Upper lobe of left lung (tissue), 6 donors: Measurements from ENCODE around the gene FGF16. TPM values are rescaled to one million over a fixed set of nuclear protein-coding genes. Genes with fewer than 3 reads are reported as not detected.

Experiments used
- ATAC-seq, 2 donors: fragments of 200-7000 bp; cut with Tn5 transposase; one replicate each; pipeline ENCODE4 v1.9.1; 2022; ENCODE audit warnings: mild to moderate bottlenecking in 2 of 2, moderate library complexity in 2 of 2; ENCODE audit not compliant: low FRiP score in 2 of 2
- DNase-seq, 2 donors: peaks; one replicate each; pipeline ENCODE4 v3.0.0-alpha.2; 2019 to 2020
- H3K27ac ChIP-seq, 4 donors: fragments of 200-600 bp; sonication (generic); one replicate each; pipeline ENCODE4 v1.5.1; 2016 to 2019
- H3K27me3 ChIP-seq, 4 donors: fragments of 200-600 bp; sonication (generic); one replicate each; pipeline ENCODE4 v1.5.1; 2017 to 2019
- H3K36me3 ChIP-seq, 4 donors: fragments of 200-600 bp; sonication (generic); one replicate each; pipeline ENCODE4 v1.5.1; 2016 to 2019
- H3K4me1 ChIP-seq, 4 donors: fragments of 200-600 bp; sonication (generic); one replicate each; pipeline ENCODE4 v1.5.1; 2018 to 2019
- H3K4me3 ChIP-seq, 4 donors: fragments of 200-600 bp; sonication (generic); one replicate each; pipeline ENCODE4 v1.5.1; 2017 to 2019; ENCODE audit warnings: mild to moderate bottlenecking in 2 of 4, moderate library complexity in 1 of 4
- H3K9me3 ChIP-seq, 4 donors: fragments of 200-600 bp; sonication (generic); one replicate each; pipeline ENCODE4 v1.5.1; 2018 to 2019
- EP300 ChIP-seq, 4 donors: sonication (generic); formaldehyde crosslinking; IDR thresholded peaks; one replicate each; pipeline ENCODE4 v1.5.1; 2017; ENCODE audit warnings: antibody characterized with exemption in 4 of 4, control low read depth in 2 of 4
- POLR2A ChIP-seq, 4 donors: fragments of 450-650 bp; IDR thresholded peaks; one replicate each; pipeline ENCODE4 v1.5.1; 2016 to 2017; ENCODE audit warnings: antibody characterized with exemption in 4 of 4, mild to moderate bottlenecking in 2 of 4
- POLR2AphosphoS5 ChIP-seq, 2 donors: sonication (generic); formaldehyde crosslinking; IDR thresholded peaks; one replicate each; pipeline ENCODE4 v1.5.1; 2017; ENCODE audit warnings: antibody characterized with exemption in 2 of 2
- WGBS, 2 donors: methylation state at CpG; one replicate each; pipeline ENCODE4 v1.1.5; 2017 to 2018; 5-methylcytosine and 5-hydroxymethylcytosine counted together
- total RNA-seq, 6 donors: library from RNA; depleted of rRNA in 4 of 6; stranded (reverse); fragments of >200 nt in 4 of 6; gene quantifications; one replicate each; pipeline versions ENCODE4 v1.1.0 to v1.2.1, GENCODE V29; 2016 to 2021
- TF ChIP-seq, protein P1 (sequence below), 6 experiments: fragments of 450-650 bp in 4 of 6; fragments of 200-600 bp in 2 of 6; sonication (generic) in 2 of 6; IDR thresholded peaks; one replicate each; pipeline ENCODE4 v1.5.1; 2016 to 2019; ENCODE audit warnings: antibody characterized with exemption in 6 of 6
- donor health status: DM: no; HTN: no; CAD: no; lungs with moderate emphysema.
- donor health status: DM: no; HTN: yes; CAD: no; lungs with severe emphysema.

FGF16 gene
- total RNA-seq, 6 donors from 2014 or later = 0.20 TPM; not detected in 5

DNA sequence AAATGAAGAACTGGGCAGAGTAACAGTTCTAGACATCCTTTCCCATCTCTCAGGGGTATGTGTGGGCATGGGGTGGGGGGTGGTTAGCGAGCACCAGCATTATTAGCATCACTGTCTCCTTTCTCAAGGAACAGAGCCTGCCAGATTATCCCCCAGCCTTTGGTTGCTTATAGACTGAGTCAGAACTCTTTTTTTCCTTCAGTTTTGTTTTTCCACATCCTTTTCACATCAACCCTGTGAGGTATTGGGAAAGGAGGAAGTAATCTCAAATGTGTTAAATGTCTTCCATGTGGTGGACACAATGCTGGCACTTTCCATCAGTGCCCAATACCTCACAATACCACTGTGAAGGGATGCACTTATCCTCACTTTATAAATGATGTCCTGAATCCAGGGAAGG, 3.1 kb upstream of the FGF16 start:
- no peak for ATAC-seq
- no peak for DNase-seq
- no peaks in the 10 kb centered on the region for H3K9me3 ChIP-seq
- no peaks in the 10 kb centered on the region for H3K36me3 ChIP-seq
- TF ChIP-seq POLR2AphosphoS5 (IDR thresholded peaks at IDR 0.05) = no peak
- no peak for TF ChIP-seq EP300 (IDR thresholded peaks at IDR 0.05)
- TF ChIP-seq, protein P1, sequence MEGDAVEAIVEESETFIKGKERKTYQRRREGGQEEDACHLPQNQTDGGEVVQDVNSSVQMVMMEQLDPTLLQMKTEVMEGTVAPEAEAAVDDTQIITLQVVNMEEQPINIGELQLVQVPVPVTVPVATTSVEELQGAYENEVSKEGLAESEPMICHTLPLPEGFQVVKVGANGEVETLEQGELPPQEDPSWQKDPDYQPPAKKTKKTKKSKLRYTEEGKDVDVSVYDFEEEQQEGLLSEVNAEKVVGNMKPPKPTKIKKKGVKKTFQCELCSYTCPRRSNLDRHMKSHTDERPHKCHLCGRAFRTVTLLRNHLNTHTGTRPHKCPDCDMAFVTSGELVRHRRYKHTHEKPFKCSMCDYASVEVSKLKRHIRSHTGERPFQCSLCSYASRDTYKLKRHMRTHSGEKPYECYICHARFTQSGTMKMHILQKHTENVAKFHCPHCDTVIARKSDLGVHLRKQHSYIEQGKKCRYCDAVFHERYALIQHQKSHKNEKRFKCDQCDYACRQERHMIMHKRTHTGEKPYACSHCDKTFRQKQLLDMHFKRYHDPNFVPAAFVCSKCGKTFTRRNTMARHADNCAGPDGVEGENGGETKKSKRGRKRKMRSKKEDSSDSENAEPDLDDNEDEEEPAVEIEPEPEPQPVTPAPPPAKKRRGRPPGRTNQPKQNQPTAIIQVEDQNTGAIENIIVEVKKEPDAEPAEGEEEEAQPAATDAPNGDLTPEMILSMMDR (IDR thresholded peaks at IDR 0.05) = no peak
- TF ChIP-seq POLR2A (IDR thresholded peaks at IDR 0.05) = no peak
- no peaks in the 10 kb centered on the region for H3K27me3 ChIP-seq
- 17 to 100% methylated on average over 1 of the region's 1 CpG for WGBS, 2 donors
- peaks cover 3 to 13% (median 7%) of the 10 kb centered on the region in 4 donors for H3K4me1 ChIP-seq
- no peak overlapping the region for H3K4me3 ChIP-seq
- H3K27ac ChIP-seq = no peak overlapping the region

DNA sequence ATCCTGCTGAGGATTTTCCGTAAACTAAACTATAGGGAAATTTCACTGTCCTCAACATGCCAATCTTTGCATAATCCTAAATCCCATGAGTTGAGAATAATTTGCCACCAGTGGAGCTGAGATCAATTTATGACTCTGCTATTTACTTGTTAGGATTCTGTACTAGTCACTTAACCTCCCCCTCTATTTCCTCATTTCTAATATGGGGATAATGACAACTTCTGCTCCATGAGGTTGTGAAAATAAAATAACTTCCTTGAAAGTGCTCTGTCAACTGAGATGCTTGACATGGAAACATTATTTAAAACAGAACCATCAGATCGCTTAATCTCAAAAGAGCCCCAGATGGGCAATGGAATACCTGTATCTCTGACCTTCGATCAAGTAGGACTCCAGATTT, 2.6 kb upstream of the FGF16 start:
- no peak for DNase-seq
- TF ChIP-seq POLR2AphosphoS5 (IDR thresholded peaks at IDR 0.05) = no peak
- TF ChIP-seq EP300 (IDR thresholded peaks at IDR 0.05) = no peak
- TF ChIP-seq, protein P1 (IDR thresholded peaks at IDR 0.05) = no peak
- TF ChIP-seq POLR2A (IDR thresholded peaks at IDR 0.05) = no peak
- WGBS, 2 donors = 62 to 63% methylated on average over 3 of the region's 3 CpGs
- H3K9me3 ChIP-seq = no peaks in the 10 kb centered on the region
- H3K27me3 ChIP-seq = no peaks in the 10 kb centered on the region
- peaks cover 3 to 13% (median 7%) of the 10 kb centered on the region in 4 donors for H3K4me1 ChIP-seq
- no peak overlapping the region for H3K27ac ChIP-seq
- H3K36me3 ChIP-seq = no peaks in the 10 kb centered on the region
- no peak overlapping the region for H3K4me3 ChIP-seq
- no peak for ATAC-seq

DNA sequence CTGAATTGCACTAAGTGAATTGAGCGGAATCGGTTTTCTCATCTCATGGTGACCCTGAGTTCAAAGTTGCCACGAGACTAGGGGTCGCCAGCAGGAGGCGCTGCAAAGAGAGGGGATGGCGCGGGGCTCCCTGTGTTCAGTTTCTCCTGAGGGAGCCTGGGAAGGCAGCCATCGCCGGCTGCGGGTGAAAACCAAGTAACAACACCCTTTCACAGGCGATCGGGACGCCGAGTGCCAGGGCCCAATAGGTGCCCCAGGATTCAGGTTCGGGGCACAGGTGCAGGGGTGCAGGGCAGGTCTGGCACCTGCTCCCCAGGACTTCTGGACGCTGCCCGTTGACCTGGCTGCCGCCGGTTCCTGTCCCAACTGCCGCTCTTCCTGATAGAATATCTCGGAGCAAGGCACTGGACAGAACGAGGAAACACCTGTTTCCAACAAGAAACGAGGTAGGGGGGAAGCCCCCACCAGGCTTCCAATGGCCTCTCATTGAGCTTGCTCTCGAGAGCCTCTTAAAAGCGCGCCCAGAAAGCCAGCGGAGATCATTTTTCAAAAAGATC, 1.1 kb upstream of the FGF16 start:
- WGBS, 2 donors = 5 to 34% methylated on average over 4 to 27 of the region's 27 CpGs
- DNase-seq = peak in 1 of 2 donors; percentile 37
- H3K36me3 ChIP-seq = no peaks in the 10 kb centered on the region

DNA sequence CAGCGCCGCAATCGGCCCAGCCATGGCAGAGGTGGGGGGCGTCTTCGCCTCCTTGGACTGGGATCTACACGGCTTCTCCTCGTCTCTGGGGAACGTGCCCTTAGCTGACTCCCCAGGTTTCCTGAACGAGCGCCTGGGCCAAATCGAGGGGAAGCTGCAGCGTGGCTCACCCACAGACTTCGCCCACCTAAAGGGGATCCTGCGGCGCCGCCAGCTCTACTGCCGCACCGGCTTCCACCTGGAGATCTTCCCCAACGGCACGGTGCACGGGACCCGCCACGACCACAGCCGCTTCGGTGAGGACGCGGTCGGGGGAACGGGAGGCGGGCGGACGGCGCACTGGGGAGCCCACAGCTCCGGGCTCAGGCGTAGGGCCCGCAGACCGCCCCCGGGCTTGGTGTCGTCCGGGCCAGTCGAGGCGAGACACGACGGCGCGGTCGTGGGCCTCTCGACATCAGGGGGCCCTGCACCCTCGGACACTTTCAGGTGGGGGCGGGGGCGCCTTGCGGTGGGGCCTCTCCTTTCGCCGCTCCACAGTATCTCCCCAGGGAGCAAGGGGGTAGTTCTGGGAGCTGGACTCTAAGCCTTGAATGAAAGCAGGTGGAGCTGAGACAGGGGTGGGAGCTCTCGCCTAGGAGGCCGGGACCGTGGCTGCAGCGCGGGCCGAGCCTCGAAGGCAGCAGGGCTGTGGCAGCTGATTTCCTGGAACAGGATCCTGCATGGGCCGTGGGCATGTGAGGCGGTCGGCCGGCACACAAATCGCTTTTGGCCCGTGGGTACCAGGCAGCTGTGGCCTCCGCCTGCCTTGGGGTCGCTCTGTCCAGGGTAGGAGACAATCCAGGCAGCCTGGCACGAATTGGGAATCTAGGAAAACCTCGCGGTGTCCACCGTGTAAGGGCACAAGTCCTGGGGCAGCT, 722 bp downstream of the FGF16 start:
- peak in 1 of 2 donors; percentile 66 for DNase-seq
- TF ChIP-seq POLR2AphosphoS5 (IDR thresholded peaks at IDR 0.05) = no peak
- TF ChIP-seq POLR2A (IDR thresholded peaks at IDR 0.05) = no peak
- TF ChIP-seq, protein P1 (IDR thresholded peaks at IDR 0.05) = no peak
- no peak for TF ChIP-seq EP300 (IDR thresholded peaks at IDR 0.05)
- Histone ChIP-seq H3K27me3 (no peaks in the 10 kb centered on the region), H3K4me1 (peaks cover 0 to 13% (median 7%) of the 10 kb centered on the region in 4 donors), H3K27ac (no peak overlapping the region), H3K36me3 (no peaks in the 10 kb centered on the region), H3K9me3 (no peaks in the 10 kb centered on the region), H3K4me3 (peak overlapping the region in 2 of 4 donors; percentile 38 to 45)
- ATAC-seq = peak in 1 of 2 donors; percentile 30
- 56% methylated on average over 69 of the region's 73 CpGs; no CpG with 5 or more reads in 1 of the 2 donors for WGBS, 2 donors

More for the DNA sequence above, 1.1 kb upstream of the FGF16 start:
- Histone ChIP-seq H3K4me3 (peak overlapping the region in 3 of 4 donors; percentile 29 to 45 (median 38)), H3K27ac (no peak overlapping the region), H3K9me3 (no peaks in the 10 kb centered on the region), H3K27me3 (no peaks in the 10 kb centered on the region), H3K4me1 (peaks cover 3 to 13% (median 7%) of the 10 kb centered on the region in 4 donors)
- TF ChIP-seq POLR2A (IDR thresholded peaks at IDR 0.05) = no peak
- TF ChIP-seq, protein P1 (IDR thresholded peaks at IDR 0.05) = peak in 1 of 6 experiments; percentile 14
- no peak for ATAC-seq
